Suppressor macrophage treated with lipopolysaccharide for 1 hour (primary cell): ENCODE data around the gene GALNT14.

ENCODE experiments used
- DNase-seq, 3 donors: peaks; one replicate each; pipeline ENCODE4 v3.0.0-alpha.2; 2020 to 2022

The GALNT14 gene

DNA sequence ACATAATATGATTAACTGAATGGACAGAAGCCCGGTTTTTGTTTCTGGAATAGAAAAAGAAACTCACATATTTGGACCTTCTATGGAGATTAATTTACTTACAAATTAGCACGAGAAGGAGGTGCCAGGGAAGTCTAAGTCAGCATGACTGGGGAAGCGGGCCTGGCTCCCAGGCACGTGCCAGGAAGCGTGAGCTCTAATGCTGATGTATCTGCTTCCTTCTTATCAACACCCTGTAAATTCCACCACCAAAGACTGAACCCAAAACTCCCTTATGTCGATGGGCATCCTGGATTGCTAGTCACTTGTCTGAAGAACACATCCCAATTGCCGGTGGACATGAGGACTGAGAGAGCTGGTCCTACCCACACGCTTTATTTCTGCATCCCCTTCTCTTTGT is 134.5 kb downstream of the GALNT14 start:
- DNase-seq, result peak; percentile 80 to 83 (median 83)

DNA sequence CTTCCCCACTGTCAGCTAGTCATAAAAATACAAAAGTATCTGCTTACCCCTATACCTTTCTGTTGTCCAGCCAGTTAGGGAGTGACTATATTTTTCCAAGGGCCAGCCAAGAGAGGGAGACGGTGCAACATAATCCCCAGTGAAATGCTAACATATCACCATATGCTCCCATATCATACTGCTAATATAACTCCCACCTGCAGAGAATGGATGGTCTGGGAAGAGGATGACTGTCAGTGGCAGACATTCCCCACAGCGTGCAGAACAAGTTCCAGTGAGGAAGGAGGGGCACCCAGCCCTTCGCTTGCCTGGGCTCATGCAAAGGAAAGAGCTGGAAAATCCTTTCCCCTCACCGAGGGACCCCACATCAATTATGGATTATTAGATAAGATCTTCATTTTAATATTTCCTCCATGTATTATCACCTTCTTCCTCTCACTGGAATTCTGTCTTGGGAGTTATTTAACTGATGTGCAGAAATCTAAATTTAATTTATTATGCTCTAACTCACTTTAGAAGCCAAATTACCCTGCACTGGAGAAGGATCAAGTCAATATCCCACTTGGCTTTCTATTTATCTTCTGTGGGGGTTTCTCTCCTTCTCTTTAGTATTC is 135.6 kb downstream of the GALNT14 start:
- DNase-seq, result no peak

DNA sequence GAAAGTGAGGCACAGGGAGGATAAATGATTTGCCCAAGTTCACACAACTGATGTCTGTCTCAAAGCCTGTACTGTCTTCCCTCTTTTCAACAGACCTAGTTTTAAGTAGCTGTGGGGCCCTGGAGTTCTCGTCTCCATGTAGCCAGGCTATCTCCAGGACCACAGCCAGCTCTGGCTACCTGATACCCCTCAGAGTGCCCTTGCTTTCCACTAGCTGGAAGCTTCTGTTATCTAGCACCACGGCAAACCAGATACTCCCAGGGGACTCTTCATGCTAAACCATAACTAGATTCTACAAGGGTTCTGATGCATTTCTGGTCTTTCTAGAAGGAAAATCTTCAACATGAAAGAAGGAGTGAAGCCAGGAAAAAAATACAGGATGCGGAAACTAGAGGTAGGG is 137.3 kb downstream of the GALNT14 start:
- no peak for DNase-seq

DNA sequence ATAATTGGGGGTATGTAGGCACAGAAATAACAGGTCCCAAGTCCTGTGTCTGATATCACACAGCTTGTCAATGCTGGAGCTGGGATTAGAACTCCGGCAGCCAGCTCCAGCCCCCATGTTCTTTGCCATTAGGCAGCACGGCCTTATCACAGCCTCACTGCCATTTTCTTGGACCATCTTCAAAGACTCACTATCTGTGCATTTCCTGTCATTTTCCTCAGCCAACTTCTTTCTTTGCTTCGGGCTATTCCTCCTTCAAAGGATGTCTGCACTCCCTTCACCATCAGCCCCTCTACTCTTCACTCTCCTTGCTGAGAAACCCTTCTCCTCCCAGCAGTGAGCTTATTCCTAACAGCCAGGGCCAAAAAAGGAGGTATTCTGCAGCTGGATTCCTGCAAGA is 139.6 kb downstream of the GALNT14 start:
- DNase-seq, result no peak

DNA sequence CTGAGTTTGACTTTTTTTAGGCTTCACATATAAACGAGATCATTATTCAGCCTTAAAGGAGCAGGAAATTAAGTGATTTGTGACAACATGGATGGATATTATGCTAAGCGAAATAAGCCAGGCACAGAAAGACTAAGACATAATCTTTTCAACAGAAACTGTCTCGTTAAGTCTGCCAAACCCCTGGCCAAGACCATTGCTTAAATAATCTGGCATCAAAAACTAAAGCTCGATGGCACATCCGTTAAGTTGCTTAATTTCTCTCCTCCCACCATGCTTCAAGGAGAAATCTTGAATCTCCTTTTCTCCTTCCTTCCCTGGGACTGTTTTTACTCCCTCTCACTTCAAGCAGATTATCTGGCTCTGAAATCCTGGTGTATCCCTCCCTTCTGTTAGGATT is 140.3 kb downstream of the GALNT14 start:
- no peak for DNase-seq

DNA sequence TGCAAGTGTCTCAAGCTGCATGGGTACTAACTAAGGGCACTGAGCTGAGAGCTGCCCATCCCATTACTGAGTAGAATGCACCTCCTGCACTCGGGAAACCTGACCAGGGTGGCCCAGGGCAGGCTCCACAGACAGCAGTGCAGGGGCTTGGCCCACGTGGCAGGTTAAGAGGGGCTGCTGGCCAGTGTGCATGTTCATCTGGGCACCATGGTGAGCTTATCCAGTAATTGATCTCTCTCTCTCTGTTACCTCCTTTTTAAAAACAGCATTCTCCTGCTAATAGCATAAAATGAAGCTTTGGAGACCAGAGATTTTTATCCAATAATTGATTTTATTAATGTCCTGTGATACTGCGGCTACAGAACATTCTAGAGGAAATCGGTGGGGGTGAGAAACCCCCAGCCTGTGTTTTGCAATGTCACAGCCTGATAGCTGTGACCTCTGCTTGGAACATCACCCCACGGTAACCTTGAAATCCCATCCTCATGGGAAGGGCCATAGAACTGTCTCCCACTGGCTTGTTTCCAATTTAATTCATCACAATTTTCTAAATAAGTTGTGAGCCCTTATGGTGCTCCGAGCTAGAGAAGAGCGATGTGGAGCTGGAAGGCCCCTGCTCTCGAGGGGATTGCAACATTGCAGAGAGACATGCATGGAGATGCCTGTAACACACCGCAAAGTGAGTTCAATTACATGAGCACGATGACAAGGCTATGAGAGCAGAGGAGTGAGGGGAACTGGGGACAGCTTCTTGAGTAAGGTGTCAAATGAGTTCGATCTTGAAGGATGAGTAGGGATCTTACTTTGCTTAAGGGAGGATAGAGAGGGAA is 143.8 kb downstream of the GALNT14 start:
- no peak for DNase-seq

DNA sequence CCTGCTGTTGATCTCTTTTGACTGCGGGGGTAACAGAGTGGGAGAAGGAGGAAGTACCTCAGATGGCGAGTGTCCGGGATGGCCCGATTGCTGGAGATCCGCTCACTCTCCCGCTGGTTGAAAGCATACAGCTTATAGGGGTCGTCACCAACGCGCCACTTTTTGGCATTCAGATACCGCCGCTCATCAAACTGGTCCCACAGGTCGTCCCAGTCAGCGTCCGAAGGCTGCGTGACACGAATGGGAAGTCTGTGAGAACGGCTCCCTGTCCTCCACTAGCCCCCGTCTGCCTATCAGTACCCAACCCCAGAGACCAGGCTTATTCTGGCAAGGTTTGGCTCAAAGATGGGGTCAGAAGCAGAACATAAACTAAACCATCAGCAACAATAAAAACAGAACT is 145.5 kb downstream of the GALNT14 start:
- DNase-seq, result no peak

DNA sequence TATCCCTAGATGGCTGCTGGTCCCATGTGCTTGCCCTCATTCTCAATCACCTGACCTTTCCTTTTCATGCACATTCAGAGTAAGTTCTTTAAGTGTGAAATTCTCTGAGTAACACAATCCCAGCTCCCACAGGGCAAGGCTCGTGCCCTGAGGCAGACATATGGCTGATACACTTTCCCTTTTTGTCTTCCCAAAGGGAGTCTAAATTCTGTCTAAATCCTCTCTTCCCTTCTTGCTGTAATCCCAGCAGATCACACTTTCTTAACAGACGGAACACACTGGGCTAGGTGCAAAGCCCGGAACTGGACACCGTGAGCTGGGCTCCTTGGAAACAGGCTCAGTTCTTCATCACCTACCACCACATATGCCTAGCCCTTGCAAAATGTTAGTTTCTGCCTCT is 147.6 kb downstream of the GALNT14 start:
- no peak for DNase-seq

DNA sequence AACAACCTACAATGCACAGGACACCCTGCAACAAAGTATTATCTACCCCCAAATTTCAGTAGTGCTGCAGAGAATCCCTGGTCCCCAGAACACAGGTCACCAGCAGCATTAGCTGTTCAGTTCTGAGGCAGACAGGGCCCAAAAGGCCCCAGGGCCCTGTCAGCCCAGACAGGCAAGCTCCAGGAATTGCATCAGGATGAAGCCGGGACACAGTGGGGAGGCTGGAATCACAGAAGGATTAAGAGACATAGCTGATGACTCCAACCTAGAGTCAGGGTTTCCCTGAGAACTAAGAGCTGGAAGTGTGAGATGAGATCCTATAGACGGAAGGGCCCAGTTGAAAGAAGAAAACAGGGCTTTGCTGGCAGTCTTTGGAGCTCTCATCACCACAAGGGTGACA is 148.1 kb downstream of the GALNT14 start:
- no peak for DNase-seq

DNA sequence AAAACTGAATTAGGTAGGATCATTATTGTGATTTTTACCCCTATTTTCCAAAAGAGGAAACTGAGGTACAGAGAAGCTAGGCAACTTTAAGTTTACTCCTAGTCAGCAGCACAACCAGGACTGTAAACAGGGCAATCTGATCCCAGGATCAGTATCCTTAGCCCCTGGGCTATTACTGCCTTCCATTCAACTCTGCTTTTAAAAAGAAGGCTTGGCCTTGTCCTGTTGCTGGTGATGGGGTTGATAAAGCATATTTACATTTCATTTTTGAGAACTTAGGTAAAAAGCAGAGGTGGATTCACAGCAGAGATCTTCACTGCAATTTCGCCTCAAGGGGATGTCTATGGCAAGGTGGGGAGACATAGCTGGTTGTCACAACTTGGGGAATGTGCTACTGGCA is 148.5 kb downstream of the GALNT14 start:
- DNase-seq, result no peak

DNA sequence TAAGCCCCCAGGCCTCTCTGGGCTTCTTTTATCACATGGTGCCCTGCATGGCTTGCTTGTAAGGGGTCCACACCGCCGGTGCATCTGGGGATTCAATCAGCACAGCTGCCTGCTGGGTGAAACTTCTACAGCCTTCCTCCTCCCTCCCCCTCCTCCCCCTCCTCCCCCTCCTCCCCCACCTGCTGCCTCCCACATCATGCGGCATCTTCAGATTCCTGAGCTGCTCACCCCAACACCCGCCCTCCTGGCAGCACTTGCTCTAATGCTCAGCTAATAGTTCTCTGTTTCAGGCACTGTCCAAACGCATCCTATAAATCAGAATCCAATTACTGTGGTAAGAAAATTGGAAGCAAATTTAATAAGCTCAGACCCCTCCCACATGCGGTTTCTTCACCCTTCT is 150.7 kb downstream of the GALNT14 start:
- DNase-seq, result no peak

DNA sequence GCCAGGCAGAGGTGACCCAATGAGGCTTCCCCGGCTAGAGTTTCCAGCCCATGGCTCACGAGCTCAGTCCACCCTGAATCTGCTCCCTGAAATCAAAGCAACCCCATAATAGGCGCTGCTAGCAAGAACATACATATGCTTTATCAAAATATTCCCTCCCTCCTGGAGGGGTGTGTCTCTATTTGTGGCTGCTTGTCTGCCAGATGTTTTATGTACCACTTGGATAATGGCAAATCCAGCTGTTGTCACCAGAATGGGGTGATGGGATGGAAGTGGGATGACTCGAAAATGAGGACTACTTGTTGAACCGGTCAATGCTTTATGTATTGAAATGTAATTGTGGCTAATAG is 152.0 kb downstream of the GALNT14 start:
- DNase-seq, result no peak

DNA sequence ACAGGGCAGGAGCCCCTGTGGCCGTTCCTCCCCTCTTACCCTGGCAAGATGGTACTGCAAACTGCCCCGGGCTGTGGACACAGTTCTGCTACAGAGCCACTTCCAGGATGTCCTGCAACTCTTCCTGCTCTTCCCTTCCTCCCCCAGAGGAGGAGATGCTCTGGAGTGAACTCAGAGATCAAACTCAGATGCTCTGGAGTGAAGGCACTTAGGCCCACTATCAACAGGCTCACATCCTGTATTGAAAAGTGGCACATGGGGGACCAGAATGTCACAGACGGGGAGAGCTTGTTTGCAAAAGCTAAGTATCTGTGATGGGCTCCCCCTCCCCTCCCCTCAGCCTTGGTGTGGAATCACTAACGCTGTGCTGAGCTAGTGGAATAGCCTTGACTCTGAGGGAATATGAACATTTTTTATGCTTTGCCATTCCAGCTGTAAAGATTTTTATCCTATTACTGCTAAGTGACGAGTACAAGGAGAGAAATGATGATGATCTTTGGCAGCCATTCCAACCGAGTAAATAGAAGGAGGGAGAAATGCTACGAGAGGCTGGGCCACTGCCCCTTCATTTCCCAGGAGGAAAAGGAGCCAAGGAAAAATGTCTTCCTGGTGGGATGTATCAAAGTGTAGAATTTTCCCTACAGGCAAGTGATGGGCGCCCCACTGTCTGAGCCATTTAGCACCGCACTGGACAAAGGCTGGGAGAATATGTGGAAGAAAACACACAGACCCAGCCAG is 152.6 kb downstream of the GALNT14 start:
- no peak for DNase-seq

DNA sequence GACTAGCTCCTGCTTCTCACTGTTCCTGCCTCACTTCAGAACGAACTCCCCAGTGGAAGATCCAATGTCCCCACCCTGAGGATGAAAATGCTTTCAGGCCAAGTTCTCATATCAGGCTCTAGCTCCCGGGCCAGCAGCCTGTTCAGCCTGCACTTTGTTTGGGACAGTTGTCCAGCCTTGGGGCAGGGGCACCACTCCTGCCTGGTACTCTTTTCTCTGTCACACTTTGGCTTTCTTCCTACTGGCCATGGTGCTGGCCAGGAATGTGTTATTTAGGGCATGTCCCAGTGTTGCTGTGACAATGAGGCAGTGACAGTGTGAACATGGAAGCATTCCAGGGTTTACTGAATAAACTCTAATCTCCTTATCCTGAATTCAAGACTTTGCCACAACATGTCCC is 154.1 kb downstream of the GALNT14 start:
- DNase-seq, result no peak

DNA sequence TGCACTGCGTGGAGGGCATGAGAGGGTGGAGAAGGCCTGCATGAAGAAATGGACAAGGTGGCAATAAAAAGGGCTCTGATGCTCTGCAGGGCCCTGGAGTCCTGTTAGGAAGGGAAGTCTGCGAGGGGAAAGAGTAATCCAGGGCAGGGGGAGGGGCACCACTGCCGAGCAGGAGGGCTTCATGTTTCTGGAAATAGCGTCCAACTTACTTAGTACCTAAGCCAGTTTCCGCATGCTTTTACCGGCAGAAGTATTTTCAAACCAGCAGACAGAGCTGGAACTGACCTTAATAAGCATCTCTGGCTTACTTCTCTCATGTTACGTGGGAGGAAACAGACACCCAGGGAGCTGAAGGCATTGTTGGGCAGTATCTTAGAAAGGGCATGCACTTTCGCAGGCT is 156.7 kb downstream of the GALNT14 start:
- DNase-seq, result no peak

DNA sequence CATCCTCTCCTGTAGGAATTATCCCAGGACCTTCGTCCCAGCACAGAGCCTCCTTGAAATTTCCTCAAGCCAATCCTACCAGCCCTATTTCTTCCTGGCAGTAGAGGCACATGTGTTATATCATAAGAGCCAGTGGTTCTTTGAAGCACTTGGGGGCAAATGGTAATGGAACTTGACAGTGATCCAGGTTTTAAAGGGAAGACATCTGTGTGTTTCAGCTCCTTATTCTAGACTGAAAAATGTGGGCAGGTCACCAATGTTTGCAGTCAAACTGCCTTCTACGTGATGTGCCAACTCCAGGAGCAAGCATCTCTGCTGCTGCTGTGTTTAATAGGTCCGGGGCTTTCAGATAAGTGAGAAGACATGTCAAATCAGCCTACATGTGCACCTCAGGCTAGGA is 157.1 kb downstream of the GALNT14 start:
- DNase-seq, result no peak

DNA sequence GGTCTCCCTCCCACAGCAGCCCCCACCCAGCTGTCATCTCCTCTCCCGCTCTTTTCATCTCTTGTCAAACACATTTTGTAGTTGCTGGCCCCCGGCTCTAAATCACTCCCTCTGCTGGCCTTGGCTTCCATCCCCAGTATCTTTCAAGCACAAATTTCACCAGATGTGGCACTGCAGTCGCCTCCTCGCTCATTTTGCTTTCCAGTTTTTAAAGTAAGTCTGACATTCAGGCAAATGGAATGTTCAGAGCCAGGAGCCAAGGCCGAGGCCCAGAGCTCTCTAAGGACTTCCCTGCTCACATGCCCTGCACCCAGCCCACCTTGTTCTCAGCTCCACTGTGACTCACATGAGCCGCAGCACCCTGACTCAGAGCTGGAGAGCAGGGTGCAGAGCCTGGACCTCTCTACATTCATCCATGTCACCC is 158.4 kb downstream of the GALNT14 start:
- DNase-seq, result no peak

DNA sequence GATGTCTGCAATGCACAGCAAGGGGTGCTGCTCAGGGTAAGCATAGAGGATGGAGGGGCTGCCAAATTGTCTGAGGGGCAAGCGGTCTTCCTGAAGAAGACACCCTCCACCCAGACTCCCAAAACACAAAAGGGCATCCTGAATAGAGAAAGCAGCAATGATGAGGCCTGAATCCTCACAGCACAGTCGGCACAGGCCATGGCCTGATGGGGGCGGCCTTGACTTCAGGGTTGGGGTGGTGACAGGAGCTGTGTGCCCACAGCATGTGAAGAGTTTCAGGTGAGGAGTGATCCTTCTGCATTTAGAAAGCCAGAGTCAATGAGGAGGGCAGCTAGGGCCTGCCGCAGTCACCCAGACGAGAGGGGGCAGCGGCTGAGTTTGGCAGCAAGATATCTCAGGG is 159.4 kb downstream of the GALNT14 start:
- no peak for DNase-seq

DNA sequence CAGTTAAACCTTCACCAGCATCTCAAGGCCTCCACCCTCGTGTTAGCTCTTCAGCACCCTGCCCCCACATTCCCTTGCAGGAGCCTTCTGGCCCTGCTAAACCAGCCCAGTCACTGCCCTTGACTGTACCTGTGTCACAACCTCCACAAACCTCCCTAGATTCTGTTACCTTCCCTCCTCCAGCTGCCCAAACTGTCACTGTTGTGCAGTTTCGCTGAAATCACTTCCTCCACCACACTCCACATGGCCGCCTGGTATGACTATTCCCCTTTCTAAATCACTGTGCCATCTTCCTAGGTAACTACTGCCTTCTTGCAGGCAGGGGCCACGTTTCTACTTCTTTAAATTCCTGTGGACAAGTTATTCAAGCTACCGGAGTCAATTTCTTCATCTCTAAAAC is 160.2 kb downstream of the GALNT14 start:
- DNase-seq, result no peak

DNA sequence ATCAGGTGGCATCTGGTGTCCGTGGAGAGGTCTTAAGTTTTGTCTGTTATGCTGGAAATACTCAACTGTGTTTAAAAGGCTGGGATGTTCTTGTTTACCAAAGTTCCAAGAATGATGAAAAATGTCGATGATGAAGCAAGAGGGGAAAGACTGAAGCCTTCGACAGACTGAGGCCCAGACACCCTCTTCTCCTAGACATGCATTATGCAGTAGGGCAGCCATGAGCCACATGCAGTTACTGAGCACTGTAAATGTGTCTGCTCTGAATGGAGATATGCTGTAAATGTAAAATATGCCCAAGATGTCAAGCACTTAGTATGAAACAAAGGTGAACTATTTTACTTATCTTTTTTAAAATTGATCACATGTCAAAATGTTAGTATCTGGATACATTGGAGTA is 163.1 kb downstream of the GALNT14 start:
- DNase-seq, result no peak

DNA sequence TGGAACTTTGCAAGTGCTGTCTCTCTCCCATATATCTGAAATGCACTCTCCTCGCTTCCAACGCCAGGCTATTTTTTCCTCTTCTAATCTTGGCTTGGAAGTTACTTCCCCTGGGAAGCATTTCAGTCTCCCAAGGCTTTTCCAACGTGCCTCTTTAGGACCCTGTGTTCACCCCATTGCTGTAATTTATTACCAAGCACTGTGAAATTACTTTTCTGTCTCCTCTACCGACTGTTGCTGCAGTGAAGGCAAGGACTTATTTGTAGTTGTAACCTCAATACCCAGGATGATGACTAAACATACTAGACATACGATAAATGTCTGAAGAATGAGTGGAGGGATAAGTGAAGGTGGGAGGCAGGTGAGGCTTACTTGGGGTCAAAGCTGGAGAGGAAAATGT is 163.7 kb downstream of the GALNT14 start:
- DNase-seq, result no peak

DNA sequence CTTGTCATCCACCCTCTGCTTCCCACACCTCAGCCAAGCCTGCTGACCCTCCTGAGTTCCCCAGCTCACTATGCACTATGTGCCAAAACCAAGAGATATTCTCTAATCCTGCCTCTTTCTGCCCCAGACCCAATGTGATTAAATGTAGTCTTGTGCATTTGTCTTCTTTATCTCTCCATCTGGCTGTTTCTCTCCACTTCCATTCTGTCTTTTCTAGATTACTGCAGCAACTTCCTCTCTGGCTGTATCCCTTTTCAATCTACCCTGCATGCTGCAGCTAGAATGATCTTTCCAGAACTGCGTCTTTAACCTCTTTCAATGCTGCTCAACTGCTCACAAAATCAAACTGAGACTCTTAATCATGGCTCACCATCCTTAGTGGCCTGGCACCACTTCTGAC is 164.1 kb downstream of the GALNT14 start:
- DNase-seq, result no peak

DNA sequence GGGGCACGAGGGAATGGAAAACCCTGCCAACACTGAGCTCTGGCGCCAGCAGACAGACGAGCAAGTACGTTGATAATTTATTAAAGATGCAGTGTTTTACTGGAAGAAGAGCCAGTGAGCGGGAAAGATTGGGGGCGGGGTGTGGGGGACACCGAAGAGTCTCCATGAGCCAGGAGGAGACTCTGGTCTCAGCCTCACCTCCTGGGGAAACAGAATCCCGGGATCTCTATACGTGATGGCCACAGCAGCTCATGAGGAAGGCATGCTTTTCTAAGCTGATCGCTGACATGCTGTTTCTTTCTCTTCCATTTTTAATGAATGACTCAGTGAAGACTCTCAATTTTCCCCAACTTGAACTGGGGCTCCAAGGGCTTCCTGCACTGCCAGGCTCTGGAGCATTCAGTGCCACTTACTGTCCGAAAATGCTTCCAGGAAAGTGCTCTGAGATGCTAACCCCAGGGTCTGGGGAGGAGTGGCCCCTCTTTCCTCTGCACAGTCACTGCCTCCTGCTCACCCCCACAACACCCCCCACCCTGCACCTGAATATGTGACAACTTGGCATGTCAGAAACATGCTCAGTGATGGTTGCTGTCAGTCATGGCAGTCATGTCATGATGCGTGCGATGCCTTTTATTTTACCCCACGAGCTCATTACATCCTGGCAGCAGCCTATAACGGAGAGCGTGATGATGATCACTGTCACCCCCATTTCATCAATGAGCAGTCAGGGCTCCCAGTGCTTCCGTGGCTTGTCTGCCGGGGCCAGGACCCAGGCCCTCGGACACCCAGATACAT is 166.8 kb downstream of the GALNT14 start:
- DNase-seq, result no peak
